B cell (primary cell): ENCODE measurements around the gene CDO1. TPM values are rescaled to one million over a fixed set of nuclear protein-coding genes. Genes with fewer than 3 reads are reported as not detected.
"Not testable (repeated sequence)": the region's sequence is repeated elsewhere in the genome, so short reads cannot be mapped to it uniquely, and the experiment has no call there.

ENCODE experiments used
- ATAC-seq: fragments of 200-7000 bp; cut with Tn5 transposase; one replicate; pipeline ENCODE4 v1.10.0; 2021; ENCODE audit warnings: low read depth, mild to moderate bottlenecking, moderate number of reproducible peaks, moderate library complexity
- CTCF ChIA-PET: fragments of 350-600 bp; sonication (Branson Sonifier 250); formaldehyde crosslinking; loops from one replicate; lab custom pipeline; 2021; ENCODE audit warnings: antibody characterized with exemption, inconsistent platforms; lab: Charles Lee
- POLR2A ChIA-PET: fragments of 350-600 bp; sonication (Branson Sonifier 250); formaldehyde crosslinking; loops from one replicate; lab custom pipeline; 2021; ENCODE audit warnings: antibody characterized with exemption; lab: Charles Lee
- DNase-seq: peaks from one replicate; pipeline ENCODE4 v3.0.0; 2013
- H2AFZ ChIP-seq: 2 replicates; pipeline ENCODE4 v1.6.1; 2012; ENCODE audit warnings: mild to moderate bottlenecking, low read depth, low read length; ENCODE audit not compliant: insufficient read depth, poor library complexity, severe bottlenecking
- H3K27ac ChIP-seq, 2 donors: 1 replicate in 1 of 2; 2 replicates in 1 of 2; pipeline ENCODE4 v1.5.1; 2012 to 2013; ENCODE audit warnings: low read length in 2 of 2, mild to moderate bottlenecking in 2 of 2, moderate library complexity in 1 of 2
- H3K27me3 ChIP-seq, 4 experiments: fragments of 200-600 bp in 1 of 4; sonication (generic) in 1 of 4; replicated peaks in 1 of 4; 1 replicate in 2 of 4; 2 replicates in 2 of 4; pipeline versions ENCODE4 v1.6.1 to v1.7.0; 2013 to 2016; ENCODE audit warnings: low read length in 3 of 4, mild to moderate bottlenecking in 2 of 4, mixed read lengths in 1 of 4, moderate library complexity in 1 of 4; ENCODE audit not compliant: insufficient read depth in 4 of 4, control insufficient read depth in 3 of 4; ENCODE audit errors: control extremely low read depth in 1 of 4
- H3K36me3 ChIP-seq, 2 experiments: replicated peaks in 1 of 2; 1 replicate in 1 of 2; 2 replicates in 1 of 2; pipeline versions ENCODE4 v1.6.1 to v1.7.1; 2013; ENCODE audit warnings: low read length in 1 of 2; ENCODE audit not compliant: insufficient read depth in 2 of 2, control insufficient read depth in 1 of 2; ENCODE audit errors: control extremely low read depth in 1 of 2, extremely low read depth in 1 of 2
- H3K4me1 ChIP-seq, 2 donors: fragments of 200-600 bp in 1 of 2; sonication (generic) in 1 of 2; 1 replicate in 1 of 2; 2 replicates in 1 of 2; pipeline versions ENCODE4 v1.5.1 to v1.6.1; 2013 to 2017; ENCODE audit warnings: low read length in 2 of 2; ENCODE audit not compliant: control insufficient read depth in 2 of 2, insufficient read depth in 2 of 2
- H3K4me2 ChIP-seq: replicated peaks from 2 replicates; pipeline ENCODE3; 2012; ENCODE audit warnings: mild to moderate bottlenecking, low read depth, low read length; ENCODE audit not compliant: poor library complexity, severe bottlenecking
- H3K4me3 ChIP-seq, 5 experiments: fragments of 200-600 bp in 1 of 5; sonication (generic) in 1 of 5; 1 replicate in 3 of 5; 2 replicates in 2 of 5; pipeline versions ENCODE4 v1.5.1 to v1.7.0; 2011 to 2016; ENCODE audit warnings: low read length in 4 of 5, mild to moderate bottlenecking in 4 of 5, low read depth in 2 of 5, control low read depth in 1 of 5, moderate library complexity in 1 of 5; ENCODE audit not compliant: insufficient read depth in 1 of 5; ENCODE audit errors: control extremely low read depth in 1 of 5, extremely low read depth in 1 of 5
- H3K79me2 ChIP-seq: fragments of 200-600 bp; sonication (generic); one replicate; pipeline ENCODE4 v1.6.0; 2016; ENCODE audit warnings: low read length; ENCODE audit not compliant: control insufficient read depth, insufficient read depth
- H3K9ac ChIP-seq: fragments of 200-600 bp; sonication (generic); 2 replicates; pipeline ENCODE4 v1.6.1; 2017; ENCODE audit warnings: mild to moderate bottlenecking, low read length, moderate library complexity
- H3K9me3 ChIP-seq, 3 donors: one replicate each; pipeline versions ENCODE4 v1.6.1 to v1.7.1; 2013; ENCODE audit warnings: low read length in 2 of 3; ENCODE audit not compliant: control insufficient read depth in 2 of 3, insufficient read depth in 1 of 3; ENCODE audit errors: control extremely low read depth in 1 of 3
- H4K20me1 ChIP-seq: 2 replicates; pipeline ENCODE4 v1.6.0; 2012; ENCODE audit warnings: mild to moderate bottlenecking, low read length; ENCODE audit not compliant: insufficient read depth, control insufficient read depth, poor library complexity, severe bottlenecking
- H3K27ac Mint-ChIP-seq: one replicate; pipeline ENCODE4 v1.8.0; 2021; ENCODE audit warnings: mixed read lengths
- H3K27me3 Mint-ChIP-seq: one replicate; pipeline ENCODE4 v1.8.0; 2021; ENCODE audit warnings: mixed read lengths
- H3K4me1 Mint-ChIP-seq: one replicate; pipeline ENCODE4 v1.8.0; 2021; ENCODE audit warnings: mixed read lengths
- H3K4me3 Mint-ChIP-seq: one replicate; pipeline ENCODE4 v1.8.0; 2021; ENCODE audit warnings: mixed read lengths
- H3K9me3 Mint-ChIP-seq: one replicate; pipeline ENCODE4 v1.8.0; 2022; ENCODE audit warnings: mixed read lengths; ENCODE audit not compliant: insufficient read depth
- EZH2 ChIP-seq: IDR thresholded peaks from 2 replicates; pipeline ENCODE4 v1.6.1; 2012; ENCODE audit warnings: borderline replicate concordance, low read depth, mild to moderate bottlenecking, moderate library complexity, low read length; ENCODE audit not compliant: insufficient read depth, poor library complexity, severe bottlenecking
- WGBS: methylation state at CpG from one replicate; pipeline ENCODE4 v1.1.5; 2013; ENCODE audit warnings: missing lambda C conversion rate; ENCODE audit not compliant: insufficient coverage; 5-methylcytosine and 5-hydroxymethylcytosine counted together
- intact Hi-C: fragments of 100-400 bp; cut with micrococcal nuclease; formaldehyde crosslinking; loops from one replicate; pipeline ENCODE4 v1.10.0; 2022
- polyA plus RNA-seq: library from polyadenylated mRNA; depleted of rRNA; stranded (reverse); fragments of >200 nt; gene quantifications from 2 replicates; pipeline ENCODE4 v1.2.3, GENCODE V29; 2012
- total RNA-seq, 2 donors: library from RNA; stranded (reverse); fragments of 120-200 nt in 1 of 2; gene quantifications; 1 replicate in 1 of 2; 2 replicates in 1 of 2; pipeline versions ENCODE4 v1.2.3 to v1.2.4, GENCODE V29; 2013 to 2022
- TF ChIP-seq, protein P1 (sequence below): fragments of 200-600 bp; IDR thresholded peaks from one replicate; pipeline ENCODE4 v1.8.0; 2022; ENCODE audit warnings: antibody characterized with exemption, mild to moderate bottlenecking

CDO1 gene
- total and polyA plus RNA-seq, 2 donors (not counting 1 experiment from before 2014, with no cell fraction given): not detected

- no peak for TF ChIP-seq EZH2
- TF ChIP-seq, protein P1, sequence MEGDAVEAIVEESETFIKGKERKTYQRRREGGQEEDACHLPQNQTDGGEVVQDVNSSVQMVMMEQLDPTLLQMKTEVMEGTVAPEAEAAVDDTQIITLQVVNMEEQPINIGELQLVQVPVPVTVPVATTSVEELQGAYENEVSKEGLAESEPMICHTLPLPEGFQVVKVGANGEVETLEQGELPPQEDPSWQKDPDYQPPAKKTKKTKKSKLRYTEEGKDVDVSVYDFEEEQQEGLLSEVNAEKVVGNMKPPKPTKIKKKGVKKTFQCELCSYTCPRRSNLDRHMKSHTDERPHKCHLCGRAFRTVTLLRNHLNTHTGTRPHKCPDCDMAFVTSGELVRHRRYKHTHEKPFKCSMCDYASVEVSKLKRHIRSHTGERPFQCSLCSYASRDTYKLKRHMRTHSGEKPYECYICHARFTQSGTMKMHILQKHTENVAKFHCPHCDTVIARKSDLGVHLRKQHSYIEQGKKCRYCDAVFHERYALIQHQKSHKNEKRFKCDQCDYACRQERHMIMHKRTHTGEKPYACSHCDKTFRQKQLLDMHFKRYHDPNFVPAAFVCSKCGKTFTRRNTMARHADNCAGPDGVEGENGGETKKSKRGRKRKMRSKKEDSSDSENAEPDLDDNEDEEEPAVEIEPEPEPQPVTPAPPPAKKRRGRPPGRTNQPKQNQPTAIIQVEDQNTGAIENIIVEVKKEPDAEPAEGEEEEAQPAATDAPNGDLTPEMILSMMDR: no peak
- Histone ChIP-seq H2AFZ (no peak overlapping the region), H3K27me3 (peaks cover 0 to 23% (median 21%) of the 10 kb centered on the region in 4 experiments), H3K4me1 (peaks cover 7 to 10% of the 10 kb centered on the region in 2 donors), H3K9me3 (peaks cover 0 to 4% (median 0%) of the 10 kb centered on the region in 3 donors), H3K27ac (no peak overlapping the region), H3K4me2 (no peak overlapping the region), H4K20me1 (no peaks in the 10 kb centered on the region), H3K79me2 (no peaks in the 10 kb centered on the region), H3K36me3 (no peaks in the 10 kb centered on the region), H3K9ac (no peak overlapping the region), H3K4me3 (no peak overlapping the region)
- DNase-seq (no peak), ATAC-seq (no peak)
- no peak overlapping the region for H3K27ac Mint-ChIP-seq
- peaks cover 9% of the 10 kb centered on the region for H3K4me1 Mint-ChIP-seq
- no peaks in the 10 kb centered on the region for H3K9me3 Mint-ChIP-seq
- intact Hi-C loops: no loop called here
- CTCF ChIA-PET: interaction anchor here (1.2 kb wide), 1 partner anchor 9 kb away, joined by 3 read pairs; no protein-coding TSS in a partner anchor
- H3K27me3 Mint-ChIP-seq: peaks cover 51% of the 10 kb centered on the region
- H3K4me3 Mint-ChIP-seq: no peak overlapping the region
- POLR2A ChIA-PET: no interaction called here
These were observed 5.7 kb downstream of the CDO1 start for GRCh38 chr5:115810761-115811160.

DNA sequence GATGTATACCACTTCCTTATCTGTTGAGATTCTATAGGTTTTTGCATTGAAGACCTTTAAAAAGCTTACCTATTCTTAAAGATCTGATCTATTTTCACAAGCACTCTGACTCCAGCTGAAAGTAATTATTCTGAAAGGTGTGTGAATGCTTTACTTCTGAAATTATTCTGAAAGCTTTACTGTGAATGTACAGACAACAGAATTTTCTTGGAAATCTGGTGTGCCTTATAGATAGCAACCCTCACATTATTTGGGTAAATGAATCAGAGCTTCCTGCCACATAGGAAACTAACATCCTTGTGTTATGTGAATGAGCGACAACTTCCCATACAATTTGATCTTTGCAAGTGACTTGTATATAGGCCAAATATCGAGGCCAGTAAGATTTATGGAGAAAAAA, 6.5 kb downstream of the CDO1 start:
- no CpG with 5 or more reads among the region's 2 CpGs for WGBS
- H3K9ac ChIP-seq: no peak overlapping the region
- no peak for ATAC-seq
- peaks cover 0 to 15% (median 15%) of the 10 kb centered on the region in 4 experiments for H3K27me3 ChIP-seq
- no peak overlapping the region for H3K4me2 ChIP-seq
- peaks cover 0 to 2% of the 10 kb centered on the region in 2 donors for H3K4me1 ChIP-seq
- no peaks in the 10 kb centered on the region for H3K36me3 ChIP-seq
- H2AFZ ChIP-seq: no peak overlapping the region
- Mint-ChIP-seq H3K4me3 (no peak overlapping the region), H3K27ac (no peak overlapping the region), H3K9me3 (no peaks in the 10 kb centered on the region), H3K4me1 (peaks cover 2% of the 10 kb centered on the region), H3K27me3 (peaks cover 44% of the 10 kb centered on the region)
- ChIA-PET CTCF (interaction anchor here (1.2 kb wide), 1 partner anchor 9 kb away, joined by 3 read pairs; no protein-coding TSS in a partner anchor), POLR2A (no interaction called here)
- no peaks in the 10 kb centered on the region for H3K79me2 ChIP-seq
- no peak overlapping the region for H3K4me3 ChIP-seq
- H3K9me3 ChIP-seq: no peaks in the 10 kb centered on the region
- H4K20me1 ChIP-seq: no peaks in the 10 kb centered on the region
- no peak for DNase-seq
- TF ChIP-seq, protein P1: no peak
- no peak for TF ChIP-seq EZH2
- H3K27ac ChIP-seq: no peak overlapping the region
- intact Hi-C loops: no loop called here

DNA sequence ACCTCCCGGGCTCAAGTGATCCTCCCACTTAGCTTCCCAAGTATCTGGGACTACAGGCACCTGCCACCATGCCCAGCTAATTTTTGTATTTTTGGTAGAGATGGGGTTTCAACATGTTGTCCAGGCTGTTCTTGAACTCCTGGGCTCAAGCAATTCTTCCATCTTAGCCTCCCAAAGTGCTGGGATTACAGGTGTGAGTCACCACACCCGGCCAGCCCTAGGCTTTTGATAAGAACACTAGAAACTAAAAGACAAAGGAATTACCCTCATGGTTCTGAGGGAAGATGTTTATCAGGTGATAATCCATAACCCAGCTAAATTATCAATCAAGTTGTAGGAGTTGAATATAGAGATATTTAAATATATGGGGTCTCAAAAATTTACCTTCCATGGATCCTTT, 8.4 kb downstream of the CDO1 start:
- POLR2A ChIA-PET, H2AFZ ChIP-seq, intact Hi-C loops, H3K9me3 Mint-ChIP-seq, ATAC-seq, H3K4me3 ChIP-seq, H3K4me2 ChIP-seq, DNase-seq, H3K9ac ChIP-seq, H3K36me3 ChIP-seq, H3K9me3 ChIP-seq, H3K4me1 Mint-ChIP-seq, H3K4me1 ChIP-seq, H3K27ac Mint-ChIP-seq, H3K79me2 ChIP-seq, H3K27ac ChIP-seq, CTCF ChIA-PET, H4K20me1 ChIP-seq, H3K4me3 Mint-ChIP-seq, H3K27me3 ChIP-seq: not testable (repeated sequence)
- WGBS: 100% methylated on average over 1 of the region's 2 CpGs
- H3K27me3 Mint-ChIP-seq: peaks cover 27% of the 10 kb centered on the region
